BJ (cell line): Measurements from ENCODE around the gene PIK3R6. TPM values are rescaled to one million over a fixed set of nuclear protein-coding genes. Genes with fewer than 3 reads are reported as not detected.

Source experiments
- CTCF ChIA-PET: fragments of 350-600 bp; formaldehyde crosslinking; extraction: SDS; loops from one replicate; lab custom pipeline; 2021; ENCODE audit warnings: antibody characterized with exemption, inconsistent platforms; lab: Yijun Ruan, JAX
- POLR2A ChIA-PET: fragments of 300-600 bp; sonication (Branson Sonifier 250); formaldehyde crosslinking; extraction: SDS; loops from one replicate; lab custom pipeline; 2021; ENCODE audit warnings: antibody characterized with exemption; lab: Charles Lee
- DNase-seq: peaks from one replicate; pipeline ENCODE4 v3.0.0-alpha.2; 2011; ENCODE audit warnings: low read depth
- H3K27me3 ChIP-seq: 2 replicates; pipeline ENCODE4 v1.6.0; 2011; ENCODE audit warnings: low read length; ENCODE audit not compliant: control insufficient read depth, insufficient read depth
- H3K36me3 ChIP-seq: 2 replicates; pipeline ENCODE4 v1.5.1; 2011; ENCODE audit warnings: low read length; ENCODE audit not compliant: control insufficient read depth, insufficient read depth
- H3K4me3 ChIP-seq: 2 replicates; pipeline ENCODE4 v1.5.1; 2011; ENCODE audit warnings: low read depth, mild to moderate bottlenecking, control low read depth, low read length
- CTCF ChIP-seq: IDR thresholded peaks from 2 replicates; pipeline ENCODE4 v1.5.1; 2011; ENCODE audit warnings: low read depth, mild to moderate bottlenecking, control low read depth, inconsistent platforms, low read length, moderate library complexity; ENCODE audit not compliant: insufficient read depth
- polyA plus RNA-seq: library from polyadenylated mRNA; depleted of rRNA; stranded (reverse); fragments of >200 nt; gene quantifications from 2 replicates; pipeline ENCODE4 v1.2.3, GENCODE V29; 2011

Gene PIK3R6
- polyA plus RNA-seq, 1 experiment = not detected

- no peak for DNase-seq
- CTCF ChIA-PET = interaction anchor here (1.1 to 4.1 kb wide), 2 partner anchors 9 to 98 kb away, joined by 3 to 17 read pairs; no protein-coding TSS in a partner anchor
- no peaks in the 10 kb centered on the region for H3K36me3 ChIP-seq
- POLR2A ChIA-PET = no interaction called here
- H3K4me3 ChIP-seq = no peak overlapping the region
- TF ChIP-seq CTCF = no peak
- H3K27me3 ChIP-seq = no peaks in the 10 kb centered on the region; the same call in 1 of the 2 replicates
Observed at GRCh38 chr17:8898636-8899035, 31.2 kb upstream of the PIK3R6 start.

GRCh38 chr17:8898126-8898525 lies 30.7 kb upstream of the PIK3R6 start:
- Histone ChIP-seq H3K27me3 (no peaks in the 10 kb centered on the region; the same call in 1 of the 2 replicates), H3K4me3 (no peak overlapping the region), H3K36me3 (no peaks in the 10 kb centered on the region)
- no peak for TF ChIP-seq CTCF
- no peak for DNase-seq
- CTCF ChIA-PET = interaction anchor here (1.1 to 4.1 kb wide), 2 partner anchors 9 to 98 kb away, joined by 3 to 17 read pairs; no protein-coding TSS in a partner anchor
- POLR2A ChIA-PET = no interaction called here

- H3K4me3 ChIP-seq = no peak overlapping the region
- no peaks in the 10 kb centered on the region for H3K36me3 ChIP-seq
- no peak for TF ChIP-seq CTCF
- ChIA-PET POLR2A (no interaction called here), CTCF (interaction anchor here (3.6 kb wide), 1 partner anchor 15 kb away, joined by 20 read pairs; no protein-coding TSS in a partner anchor)
- no peak for DNase-seq
- no peaks in the 10 kb centered on the region; the same call in 1 of the 2 replicates for H3K27me3 ChIP-seq
Observed at GRCh38 chr17:8896641-8897635, 29.5 kb upstream of the PIK3R6 start.

GRCh38 chr17:8896087-8896486 lies 28.6 kb upstream of the PIK3R6 start:
- Histone ChIP-seq H3K36me3 (no peaks in the 10 kb centered on the region), H3K27me3 (no peaks in the 10 kb centered on the region; the same call in 1 of the 2 replicates), H3K4me3 (no peak overlapping the region)
- CTCF ChIA-PET = interaction anchor here (1.2 to 3.6 kb wide), 8 partner anchors 16 to 486 kb away, joined by 3 to 27 read pairs (median 6); no protein-coding TSS in a partner anchor
- POLR2A ChIA-PET = no interaction called here
- no peak for DNase-seq
- TF ChIP-seq CTCF = no peak
